HEK293T (cell line): ENCODE data around the gene SH3RF2.

Experiments
- ARNT ChIP-seq: fragments of 450-650 bp; IDR thresholded peaks from 2 replicates; pipeline ENCODE4 v1.6.1; 2017; ENCODE audit warnings: mild to moderate bottlenecking
- BHLHE40 ChIP-seq: fragments of 450-650 bp; IDR thresholded peaks from 2 replicates; pipeline ENCODE4 v1.6.1; 2016; ENCODE audit warnings: mild to moderate bottlenecking, moderate library complexity, borderline replicate concordance
- CTBP1 ChIP-seq: fragments of 450-650 bp; IDR thresholded peaks from 2 replicates; pipeline ENCODE4 v1.6.1; 2016; ENCODE audit warnings: borderline replicate concordance
- ELF4 ChIP-seq: fragments of 450-650 bp; IDR thresholded peaks from 2 replicates; pipeline ENCODE4 v1.6.1; 2017; ENCODE audit warnings: antibody characterized with exemption
- FOXA1 ChIP-seq: fragments of 450-650 bp; IDR thresholded peaks from 2 replicates; pipeline ENCODE4 v1.6.1; 2016; ENCODE audit warnings: mild to moderate bottlenecking
- FOXK2 ChIP-seq: fragments of 450-650 bp; IDR thresholded peaks from 2 replicates; pipeline ENCODE4 v1.6.1; 2016; ENCODE audit warnings: mild to moderate bottlenecking
- FOXM1 ChIP-seq: fragments of 450-650 bp; IDR thresholded peaks from 2 replicates; pipeline ENCODE4 v1.6.1; 2017; ENCODE audit warnings: mild to moderate bottlenecking, borderline replicate concordance
- L3MBTL2 ChIP-seq: fragments of 450-650 bp; conservative IDR thresholded peaks from 2 replicates; pipeline ENCODE4 v1.6.1; 2016; ENCODE audit warnings: mild to moderate bottlenecking
- NFRKB ChIP-seq: fragments of 450-650 bp; IDR thresholded peaks from 2 replicates; pipeline ENCODE4 v1.6.1; 2016; ENCODE audit warnings: mild to moderate bottlenecking, moderate library complexity
- PKNOX1 ChIP-seq: fragments of 450-650 bp; IDR thresholded peaks from 2 replicates; pipeline ENCODE4 v1.6.1; 2016
- SP1 ChIP-seq: fragments of 450-650 bp; IDR thresholded peaks from 2 replicates; pipeline ENCODE4 v1.6.1; 2017

DNA sequence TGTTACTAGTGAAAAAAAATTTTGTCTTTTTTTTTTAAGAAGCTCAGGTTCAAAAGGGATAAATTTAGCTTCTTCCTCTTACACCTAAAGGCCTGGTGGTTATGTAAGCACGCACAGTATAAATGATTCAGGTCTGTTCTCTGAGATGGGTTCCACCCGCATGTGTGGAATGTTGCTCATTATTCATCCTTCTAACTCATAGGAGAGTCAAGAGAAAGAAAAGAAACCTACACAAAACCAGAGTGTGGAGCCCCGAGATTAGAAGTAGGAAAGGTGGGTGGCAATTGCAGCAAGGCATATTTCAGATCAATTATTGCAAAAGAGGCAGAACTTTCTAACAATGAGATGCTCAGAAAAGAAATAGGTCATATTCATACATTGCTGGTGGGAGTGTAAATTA lies 155.5 kb downstream of the SH3RF2 start:
- TF ChIP-seq SP1, result no peak
- no peak for TF ChIP-seq L3MBTL2
- no peak for TF ChIP-seq NFRKB
- no peak for TF ChIP-seq CTBP1
- TF ChIP-seq FOXM1, result no peak
- no peak for TF ChIP-seq FOXA1
- TF ChIP-seq PKNOX1, result no peak
- TF ChIP-seq BHLHE40, result no peak
- TF ChIP-seq FOXK2, result no peak
- no peak for TF ChIP-seq ARNT
- TF ChIP-seq ELF4, result no peak
